ENCODE data around the gene MAP3K7.

MAP3K7 gene

DNA sequence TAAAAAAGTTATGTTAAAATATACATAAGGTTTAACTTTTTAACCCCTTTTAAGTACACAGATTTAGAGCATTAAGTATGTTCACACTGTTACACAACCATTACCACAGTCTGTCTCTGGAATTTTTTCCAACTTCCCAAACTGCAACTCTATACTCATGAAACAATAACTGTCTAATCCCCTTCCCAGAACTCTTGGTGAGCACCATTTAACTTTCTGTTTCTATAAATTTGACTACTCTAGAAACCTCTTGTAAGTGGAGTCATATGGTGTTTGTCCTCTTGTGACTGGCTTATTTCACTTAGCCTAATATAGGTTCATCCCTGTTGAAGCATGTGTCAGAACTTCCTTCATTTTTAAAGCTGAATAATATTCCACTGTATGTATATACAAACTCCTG lies 98.1 kb downstream of the MAP3K7 start:
- H3K4ac ChIP-seq (ENCODE audit: low read depth, low read length): no peak overlapping the region
- H2BK5ac ChIP-seq (ENCODE audit: low read length): no peak overlapping the region
- no peaks in the 10 kb centered on the region for H3K4me1 ChIP-seq (ENCODE audit: control insufficient read depth, low read depth, low read length)
- H3K36me3 ChIP-seq (ENCODE audit: control insufficient read depth, insufficient read depth, low read length): no peaks in the 10 kb centered on the region
- H3K4me3 ChIP-seq (ENCODE audit: low read length): no peak overlapping the region
- H3K27me3 ChIP-seq (ENCODE audit: insufficient read depth, low read length, poor library complexity): no peaks in the 10 kb centered on the region
- no peak overlapping the region for H4K8ac ChIP-seq (ENCODE audit: low read depth, low read length)
- no peak overlapping the region for H3K4me2 ChIP-seq (ENCODE audit: low read length)
- no peak overlapping the region for H2BK15ac ChIP-seq (replicated peaks; ENCODE audit: low read depth)
- H3K79me1 ChIP-seq (ENCODE audit: low read length): no peaks in the 10 kb centered on the region
- no peak for DNase-seq
- H3K56ac ChIP-seq (ENCODE audit: low read length): no peak overlapping the region
- no peak overlapping the region for H2AK5ac ChIP-seq (ENCODE audit: low read length)
- H4K5ac ChIP-seq (ENCODE audit: low read length): no peak overlapping the region
- H3K27ac ChIP-seq (ENCODE audit: low read depth, low read length): no peak overlapping the region
- no peak overlapping the region for H3K23ac ChIP-seq (ENCODE audit: low read length)
- H3K18ac ChIP-seq (ENCODE audit: low read length): no peak overlapping the region
- H2BK120ac ChIP-seq (ENCODE audit: low read depth, low read length): no peak overlapping the region
- H3K79me2 ChIP-seq (ENCODE audit: control insufficient read depth, insufficient read depth, low read length): no peaks in the 10 kb centered on the region
- H3K9ac ChIP-seq (ENCODE audit: low read length): no peak overlapping the region

DNA sequence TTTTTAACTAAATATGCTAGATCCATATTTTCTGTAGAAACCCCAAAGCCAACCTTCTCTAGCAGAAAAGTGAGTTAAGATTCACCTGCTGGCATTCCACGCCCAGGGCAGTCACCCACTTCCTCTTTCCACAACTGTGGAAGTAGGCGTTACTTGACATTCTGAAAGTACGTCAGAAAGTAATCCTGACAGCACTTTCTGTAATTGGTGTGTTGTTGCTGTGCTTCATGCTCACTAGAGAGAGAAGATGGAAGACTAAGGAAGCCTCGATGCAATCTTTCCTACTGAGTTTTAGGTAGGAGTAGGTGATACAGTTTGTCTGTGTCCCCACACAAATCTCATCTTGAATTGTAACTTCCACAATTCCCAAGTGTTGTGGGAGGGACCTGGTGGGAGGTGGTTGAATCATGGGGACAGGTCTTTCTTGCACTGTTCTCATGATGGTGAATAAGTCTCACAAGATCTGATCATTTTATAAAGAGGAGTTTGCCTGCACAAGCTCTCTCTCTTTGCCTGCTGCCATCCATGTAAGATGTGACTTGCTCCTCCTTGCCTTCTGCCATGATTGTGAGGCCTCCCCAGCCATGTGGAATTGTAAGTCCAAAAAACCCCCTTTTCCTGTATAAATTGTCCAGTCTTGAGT lies 101.1 kb downstream of the MAP3K7 start:
- no peak overlapping the region for H3K56ac ChIP-seq (ENCODE audit: low read length)
- no peak overlapping the region for H3K18ac ChIP-seq (ENCODE audit: low read length)
- H3K27ac ChIP-seq (ENCODE audit: low read depth, low read length): no peak overlapping the region
- H3K4me3 ChIP-seq (ENCODE audit: low read length): no peak overlapping the region
- H3K79me1 ChIP-seq (ENCODE audit: low read length): no peaks in the 10 kb centered on the region
- H2AK5ac ChIP-seq (ENCODE audit: low read length): no peak overlapping the region
- no peak overlapping the region for H3K4me2 ChIP-seq (ENCODE audit: low read length)
- no peaks in the 10 kb centered on the region for H3K36me3 ChIP-seq (ENCODE audit: control insufficient read depth, insufficient read depth, low read length)
- H2BK5ac ChIP-seq (ENCODE audit: low read length): no peak overlapping the region
- H4K8ac ChIP-seq (ENCODE audit: low read depth, low read length): no peak overlapping the region
- H3K4ac ChIP-seq (ENCODE audit: low read depth, low read length): no peak overlapping the region
- no peak overlapping the region for H3K23ac ChIP-seq (ENCODE audit: low read length)
- H3K9ac ChIP-seq (ENCODE audit: low read length): no peak overlapping the region
- no peaks in the 10 kb centered on the region for H3K4me1 ChIP-seq (ENCODE audit: control insufficient read depth, low read depth, low read length)
- no CpG with 5 or more reads among the region's 4 CpGs for WGBS (ENCODE audit: extremely low coverage, insufficient coverage, low lambda C conversion rate)
- H4K5ac ChIP-seq (ENCODE audit: low read length): no peak overlapping the region
- H3K27me3 ChIP-seq (ENCODE audit: insufficient read depth, low read length, poor library complexity): no peaks in the 10 kb centered on the region
- H2BK120ac ChIP-seq (ENCODE audit: low read depth, low read length): no peak overlapping the region
- DNase-seq: no peak
- H2BK15ac ChIP-seq (replicated peaks; ENCODE audit: low read depth): no peak overlapping the region
- no peaks in the 10 kb centered on the region for H3K79me2 ChIP-seq (ENCODE audit: control insufficient read depth, insufficient read depth, low read length)

DNA sequence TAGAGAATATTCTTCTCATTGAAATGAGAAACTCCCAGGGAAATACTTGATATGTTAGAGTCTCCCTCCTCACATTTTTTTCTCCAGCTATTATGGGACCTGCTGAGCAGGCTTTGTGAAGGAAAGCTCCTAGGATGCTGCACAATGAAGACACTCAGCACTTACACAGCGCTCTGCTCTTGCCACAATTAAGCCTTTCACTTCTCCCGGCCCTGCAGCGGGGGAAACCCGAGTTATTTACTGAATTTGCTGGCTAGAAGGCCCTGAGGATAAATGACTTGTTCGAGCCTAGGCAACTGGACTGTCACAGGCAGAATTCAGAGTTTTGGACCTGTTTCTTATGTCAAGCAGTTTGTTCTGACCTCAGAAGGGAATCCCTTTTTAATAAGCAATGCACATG lies 102.0 kb downstream of the MAP3K7 start:
- DNase-seq: no peak
- Histone ChIP-seq H4K8ac (ENCODE audit: low read depth, low read length) (no peak overlapping the region), H3K4ac (ENCODE audit: low read depth, low read length) (no peak overlapping the region), H3K23ac (ENCODE audit: low read length) (no peak overlapping the region), H3K4me1 (ENCODE audit: control insufficient read depth, low read depth, low read length) (no peaks in the 10 kb centered on the region), H3K27me3 (ENCODE audit: insufficient read depth, low read length, poor library complexity) (no peaks in the 10 kb centered on the region), H3K9ac (ENCODE audit: low read length) (no peak overlapping the region), H3K36me3 (ENCODE audit: control insufficient read depth, insufficient read depth, low read length) (no peaks in the 10 kb centered on the region), H3K4me3 (ENCODE audit: low read length) (no peak overlapping the region), H2BK120ac (ENCODE audit: low read depth, low read length) (no peak overlapping the region), H3K79me1 (ENCODE audit: low read length) (no peaks in the 10 kb centered on the region), H3K4me2 (ENCODE audit: low read length) (no peak overlapping the region), H2AK5ac (ENCODE audit: low read length) (no peak overlapping the region), H4K5ac (ENCODE audit: low read length) (no peak overlapping the region), H2BK15ac (replicated peaks; ENCODE audit: low read depth) (no peak overlapping the region), H3K79me2 (ENCODE audit: control insufficient read depth, insufficient read depth, low read length) (no peaks in the 10 kb centered on the region), H2BK5ac (ENCODE audit: low read length) (no peak overlapping the region), H3K18ac (ENCODE audit: low read length) (no peak overlapping the region), H3K27ac (ENCODE audit: low read depth, low read length) (no peak overlapping the region), H3K56ac (ENCODE audit: low read length) (no peak overlapping the region)
- WGBS (ENCODE audit: extremely low coverage, insufficient coverage, low lambda C conversion rate): no CpG with 5 or more reads among the region's 5 CpGs

DNA sequence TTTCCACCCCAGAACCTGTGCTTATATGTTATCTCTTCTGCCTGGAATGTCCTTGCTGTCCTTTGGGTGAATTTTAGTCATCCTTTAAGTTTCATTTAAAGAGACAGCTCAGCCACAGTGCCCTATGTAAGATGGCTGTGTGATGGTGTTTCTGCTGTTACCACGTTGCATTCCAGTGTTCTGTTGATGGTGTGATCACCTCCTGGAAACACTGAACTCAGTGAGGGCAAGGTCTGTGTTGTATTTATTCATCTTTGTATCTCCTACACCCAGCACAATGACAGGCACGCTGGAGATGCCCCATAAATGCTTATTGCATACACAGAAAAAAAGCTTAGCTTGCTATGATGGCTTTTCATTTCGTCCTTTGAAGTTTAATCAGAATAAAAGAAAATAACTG lies 102.5 kb downstream of the MAP3K7 start:
- Histone ChIP-seq H3K56ac (ENCODE audit: low read length) (no peak overlapping the region), H4K5ac (ENCODE audit: low read length) (no peak overlapping the region), H2AK5ac (ENCODE audit: low read length) (no peak overlapping the region), H4K8ac (ENCODE audit: low read depth, low read length) (no peak overlapping the region), H3K4me3 (ENCODE audit: low read length) (no peak overlapping the region), H2BK120ac (ENCODE audit: low read depth, low read length) (no peak overlapping the region), H2BK5ac (ENCODE audit: low read length) (no peak overlapping the region), H3K18ac (ENCODE audit: low read length) (no peak overlapping the region), H3K4ac (ENCODE audit: low read depth, low read length) (no peak overlapping the region), H3K4me1 (ENCODE audit: control insufficient read depth, low read depth, low read length) (no peaks in the 10 kb centered on the region), H3K27me3 (ENCODE audit: insufficient read depth, low read length, poor library complexity) (no peaks in the 10 kb centered on the region), H3K27ac (ENCODE audit: low read depth, low read length) (no peak overlapping the region), H3K23ac (ENCODE audit: low read length) (no peak overlapping the region), H2BK15ac (replicated peaks; ENCODE audit: low read depth) (no peak overlapping the region), H3K79me2 (ENCODE audit: control insufficient read depth, insufficient read depth, low read length) (no peaks in the 10 kb centered on the region), H3K79me1 (ENCODE audit: low read length) (no peaks in the 10 kb centered on the region), H3K36me3 (ENCODE audit: control insufficient read depth, insufficient read depth, low read length) (no peaks in the 10 kb centered on the region), H3K4me2 (ENCODE audit: low read length) (no peak overlapping the region), H3K9ac (ENCODE audit: low read length) (no peak overlapping the region)
- no peak for DNase-seq
- no CpG with 5 or more reads among the region's 3 CpGs for WGBS (ENCODE audit: extremely low coverage, insufficient coverage, low lambda C conversion rate)

DNA sequence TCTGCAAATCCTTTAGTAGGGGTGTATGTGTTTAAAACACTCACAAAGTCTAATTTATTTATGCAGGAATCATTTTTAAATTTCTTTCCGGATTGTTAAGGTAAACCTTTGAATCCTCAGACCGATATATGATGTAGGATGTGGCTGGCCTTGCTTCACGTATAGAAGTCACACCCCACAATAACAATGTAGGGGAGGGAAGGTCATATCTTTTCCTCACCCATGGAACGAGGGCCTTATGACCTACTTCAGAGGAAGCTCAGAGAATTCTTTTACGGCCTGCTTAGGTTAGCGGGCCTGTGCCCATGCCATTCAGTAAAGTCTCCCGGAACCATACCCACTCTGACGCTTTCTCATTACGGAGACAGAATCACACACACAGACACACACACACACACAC lies 102.9 kb downstream of the MAP3K7 start:
- H3K18ac ChIP-seq (ENCODE audit: low read length): no peak overlapping the region
- no peak overlapping the region for H3K9ac ChIP-seq (ENCODE audit: low read length)
- H3K79me2 ChIP-seq (ENCODE audit: control insufficient read depth, insufficient read depth, low read length): no peaks in the 10 kb centered on the region
- no peaks in the 10 kb centered on the region for H3K79me1 ChIP-seq (ENCODE audit: low read length)
- WGBS (ENCODE audit: extremely low coverage, insufficient coverage, low lambda C conversion rate): no CpG with 5 or more reads among the region's 9 CpGs
- no peak overlapping the region for H3K23ac ChIP-seq (ENCODE audit: low read length)
- no peak overlapping the region for H2BK5ac ChIP-seq (ENCODE audit: low read length)
- H4K5ac ChIP-seq (ENCODE audit: low read length): no peak overlapping the region
- no peak overlapping the region for H3K4me3 ChIP-seq (ENCODE audit: low read length)
- no peak for DNase-seq
- H3K4me1 ChIP-seq (ENCODE audit: control insufficient read depth, low read depth, low read length): peaks cover under 1% of the 10 kb centered on the region
- no peak overlapping the region for H4K8ac ChIP-seq (ENCODE audit: low read depth, low read length)
- H3K4me2 ChIP-seq (ENCODE audit: low read length): no peak overlapping the region
- H2AK5ac ChIP-seq (ENCODE audit: low read length): no peak overlapping the region
- no peak overlapping the region for H3K56ac ChIP-seq (ENCODE audit: low read length)
- H3K36me3 ChIP-seq (ENCODE audit: control insufficient read depth, insufficient read depth, low read length): no peaks in the 10 kb centered on the region
- H3K27ac ChIP-seq (ENCODE audit: low read depth, low read length): no peak overlapping the region
- H3K27me3 ChIP-seq (ENCODE audit: insufficient read depth, low read length, poor library complexity): no peaks in the 10 kb centered on the region
- H2BK15ac ChIP-seq (replicated peaks; ENCODE audit: low read depth): no peak overlapping the region
- H3K4ac ChIP-seq (ENCODE audit: low read depth, low read length): no peak overlapping the region
- no peak overlapping the region for H2BK120ac ChIP-seq (ENCODE audit: low read depth, low read length)

DNA sequence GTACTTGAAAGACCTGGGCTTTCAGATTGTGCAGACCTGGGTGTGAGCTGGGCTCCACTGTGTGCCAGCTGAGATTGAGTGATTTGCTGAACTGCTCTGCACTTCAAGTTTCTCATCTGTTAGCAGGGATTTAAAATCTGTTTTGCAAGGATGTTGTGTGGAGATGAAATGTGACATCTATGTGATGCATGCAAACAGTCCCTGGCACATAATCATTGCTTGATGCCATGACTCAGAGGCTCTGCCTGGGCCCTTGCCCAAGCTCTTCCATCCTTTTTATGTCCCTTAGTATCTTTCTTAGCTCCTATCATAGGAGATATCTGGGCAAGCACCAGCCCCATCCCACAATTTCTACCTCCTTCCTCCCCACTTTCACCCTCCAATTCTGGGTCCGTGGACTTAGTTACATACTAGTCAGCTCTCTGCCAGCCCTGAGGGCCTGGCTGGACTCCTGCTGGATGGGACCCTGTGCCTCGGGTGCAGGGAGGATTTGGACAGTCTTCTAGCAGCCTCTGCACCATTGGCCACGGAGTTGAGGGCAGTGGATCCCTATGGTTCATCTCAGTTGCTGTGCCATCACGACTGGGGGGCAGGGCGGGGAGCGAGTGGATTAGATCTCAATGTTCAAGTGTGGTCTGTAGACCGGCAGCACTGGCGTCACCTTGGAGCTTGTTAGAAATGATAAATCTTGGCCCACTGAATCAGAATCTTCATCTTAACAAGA lies 103.6 kb downstream of the MAP3K7 start:
- H3K4me1 ChIP-seq (ENCODE audit: control insufficient read depth, low read depth, low read length): peaks cover 2% of the 10 kb centered on the region
- H3K27me3 ChIP-seq (ENCODE audit: insufficient read depth, low read length, poor library complexity): no peaks in the 10 kb centered on the region
- no peak overlapping the region for H3K4me2 ChIP-seq (ENCODE audit: low read length)
- no peaks in the 10 kb centered on the region for H3K79me1 ChIP-seq (ENCODE audit: low read length)
- no peak overlapping the region for H4K5ac ChIP-seq (ENCODE audit: low read length)
- no peak overlapping the region for H3K18ac ChIP-seq (ENCODE audit: low read length)
- no peak overlapping the region for H3K23ac ChIP-seq (ENCODE audit: low read length)
- no peak overlapping the region for H4K8ac ChIP-seq (ENCODE audit: low read depth, low read length)
- H3K9ac ChIP-seq (ENCODE audit: low read length): no peak overlapping the region
- no peak for DNase-seq
- no peaks in the 10 kb centered on the region for H3K79me2 ChIP-seq (ENCODE audit: control insufficient read depth, insufficient read depth, low read length)
- H2BK5ac ChIP-seq (ENCODE audit: low read length): no peak overlapping the region
- no peak overlapping the region for H3K4me3 ChIP-seq (ENCODE audit: low read length)
- H3K27ac ChIP-seq (ENCODE audit: low read depth, low read length): no peak overlapping the region
- H2BK15ac ChIP-seq (replicated peaks; ENCODE audit: low read depth): no peak overlapping the region
- no peaks in the 10 kb centered on the region for H3K36me3 ChIP-seq (ENCODE audit: control insufficient read depth, insufficient read depth, low read length)
- no peak overlapping the region for H3K56ac ChIP-seq (ENCODE audit: low read length)
- no CpG with 5 or more reads among the region's 8 CpGs for WGBS (ENCODE audit: extremely low coverage, insufficient coverage, low lambda C conversion rate)
- no peak overlapping the region for H3K4ac ChIP-seq (ENCODE audit: low read depth, low read length)
- H2AK5ac ChIP-seq (ENCODE audit: low read length): no peak overlapping the region
- H2BK120ac ChIP-seq (ENCODE audit: low read depth, low read length): no peak overlapping the region

Data from mesendoderm (in vitro differentiated cells).